HG03457 (cell line): Measurements from ENCODE around the gene APLN.

Source experiments
- ATAC-seq: cut with Tn5 transposase; IDR thresholded peaks from one replicate; pipeline ENCODE4 v1.9.1; 2021; ENCODE audit warnings: moderate number of reproducible peaks; ENCODE audit not compliant: unreplicated experiment

The APLN gene

DNA sequence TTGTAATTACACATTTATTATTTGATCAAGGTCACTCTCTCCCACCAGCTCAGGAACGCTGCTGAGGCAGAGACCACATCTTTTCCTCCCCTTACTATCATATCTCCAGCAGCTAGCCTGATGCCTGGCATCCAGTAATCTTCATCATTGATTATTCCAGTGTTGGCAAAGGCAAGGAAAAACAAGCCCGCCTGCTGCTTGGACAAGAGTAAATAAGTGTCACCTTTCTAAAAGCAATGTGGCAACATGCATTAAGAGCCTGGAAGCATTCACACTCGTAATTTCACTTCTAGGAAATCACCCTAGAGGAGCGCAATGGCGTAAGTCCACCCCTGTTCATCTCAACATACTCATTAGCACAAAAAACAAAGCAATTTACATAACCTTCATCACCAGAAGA, 54.8 kb downstream of the APLN start:
- ATAC-seq, result no peak

DNA sequence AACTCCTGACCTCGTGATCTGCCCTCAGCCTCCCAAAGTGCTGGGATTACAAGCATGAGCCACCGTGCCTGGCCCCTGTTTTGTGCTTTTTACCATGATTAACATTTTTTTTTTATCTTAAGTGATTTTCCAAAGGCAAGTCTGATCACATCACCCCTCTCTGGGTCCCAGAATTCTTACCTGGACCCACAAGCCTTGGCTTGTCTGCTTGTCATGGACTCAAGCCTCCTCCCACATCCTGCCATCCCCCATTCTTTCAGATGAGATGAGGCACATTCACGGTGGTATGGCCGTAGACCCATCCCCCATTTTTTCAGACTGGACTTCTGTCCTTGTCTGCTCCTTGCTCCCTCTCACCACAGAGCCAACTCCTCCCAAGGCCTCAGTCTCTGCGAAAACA, 55.3 kb downstream of the APLN start:
- ATAC-seq, result no peak

DNA sequence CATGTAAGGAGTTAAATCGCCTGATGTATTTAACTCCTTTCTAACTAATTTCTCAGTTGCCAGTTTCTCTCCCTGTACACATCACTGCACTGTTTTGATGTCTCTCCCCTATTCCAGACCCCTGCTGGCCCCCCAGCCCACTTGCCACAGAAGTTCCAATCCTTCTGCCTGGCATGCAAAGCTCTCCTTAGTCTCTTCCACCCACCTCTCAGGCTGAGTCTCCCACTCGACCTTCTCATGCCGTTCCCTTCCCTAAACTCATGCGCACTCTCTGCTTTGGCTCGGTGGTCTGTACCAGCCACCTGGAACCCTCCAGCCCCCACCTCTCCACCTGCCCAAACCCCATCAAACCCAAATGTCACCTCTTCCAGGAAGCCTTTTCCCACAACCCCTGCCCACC, 56.9 kb downstream of the APLN start:
- ATAC-seq, result no peak

DNA sequence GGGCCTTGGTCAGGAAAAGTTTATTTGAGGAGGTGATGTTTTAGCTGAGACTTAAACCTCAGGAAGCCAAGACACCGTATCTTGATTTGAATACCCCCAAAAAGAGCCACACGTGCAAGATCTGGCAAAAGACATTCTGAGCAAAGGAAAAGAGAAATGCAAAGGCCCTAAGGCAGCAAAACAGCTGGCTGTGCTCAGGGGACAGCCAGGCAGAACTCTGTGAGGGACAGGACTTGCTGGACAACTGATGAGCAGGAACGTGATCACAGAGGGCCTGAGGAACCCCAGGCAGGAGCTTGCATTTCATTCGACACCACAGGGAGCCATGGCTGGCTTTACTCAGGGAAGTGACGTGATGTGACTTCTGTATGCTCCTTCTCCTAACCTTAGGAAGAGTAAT, 58.7 kb downstream of the APLN start:
- no peak for ATAC-seq
